Stimulated activated CD4-positive, alpha-beta T cell treated with anti-CD3 and anti-CD28 coated beads, Interleukin-12 subunit alpha, Interleukin-12 subunit beta, amount 100 ng/mL, for 48 hours (primary cell): Measurements from ENCODE around the gene PFKFB4.
"Not testable (repeated sequence)": the region's sequence is repeated elsewhere in the genome, so short reads cannot be mapped to it uniquely, and the experiment has no call there.

ENCODE experiments used
- DNase-seq, 3 donors: peaks; one replicate each; pipeline ENCODE4 v3.0.0-alpha.2; 2020; ENCODE audit warnings: low read depth in 2 of 3, low spot score in 1 of 3

The PFKFB4 gene

GRCh38 chr3:48502728-48503168 lies 53.9 kb downstream of the PFKFB4 start:
- no peak for DNase-seq

- no peak for DNase-seq
Observed at GRCh38 chr3:48502121-48502520, 54.5 kb downstream of the PFKFB4 start.

GRCh38 chr3:48501196-48501595 lies 55.4 kb downstream of the PFKFB4 start:
- DNase-seq = no peak

- DNase-seq = no peak
Observed at GRCh38 chr3:48500656-48501055, 55.9 kb downstream of the PFKFB4 start.

- no peak for DNase-seq
Observed at GRCh38 chr3:48493203-48493501, 63.5 kb downstream of the PFKFB4 start.

- no peak for DNase-seq
Observed at GRCh38 chr3:48492461-48493202, 64.0 kb downstream of the PFKFB4 start.

GRCh38 chr3:48486952-48487351 lies 69.7 kb downstream of the PFKFB4 start:
- DNase-seq = no peak

- not testable (repeated sequence) for DNase-seq
Observed at GRCh38 chr3:48482822-48483221, 73.8 kb downstream of the PFKFB4 start.

GRCh38 chr3:48480891-48481290 lies 75.7 kb downstream of the PFKFB4 start:
- DNase-seq = not testable (repeated sequence)

- DNase-seq = no peak
Observed at GRCh38 chr3:48478626-48479555, 77.7 kb downstream of the PFKFB4 start.

- no peak for DNase-seq
Observed at GRCh38 chr3:48477959-48478520, 78.6 kb downstream of the PFKFB4 start.

GRCh38 chr3:48476426-48477053 lies 80.1 kb downstream of the PFKFB4 start:
- DNase-seq = no peak

- no peak for DNase-seq
Observed at GRCh38 chr3:48475188-48475587, 81.4 kb downstream of the PFKFB4 start.

- no peak for DNase-seq
Observed at GRCh38 chr3:48474619-48475018, 82.0 kb downstream of the PFKFB4 start.

GRCh38 chr3:48474031-48474430 lies 82.6 kb downstream of the PFKFB4 start:
- not testable (repeated sequence) for DNase-seq

GRCh38 chr3:48473617-48473952 lies 83.0 kb downstream of the PFKFB4 start:
- DNase-seq = no peak

- DNase-seq = peak; percentile 90 to 95 (median 94)
Observed at GRCh38 chr3:48472923-48473616, 83.5 kb downstream of the PFKFB4 start.

- no peak for DNase-seq
Observed at GRCh38 chr3:48472673-48472922, 84.0 kb downstream of the PFKFB4 start.

- DNase-seq = no peak
Observed at GRCh38 chr3:48470286-48470685, 86.3 kb downstream of the PFKFB4 start.

- DNase-seq = no peak
Observed at GRCh38 chr3:48469046-48469915, 87.3 kb downstream of the PFKFB4 start.
